NCI-H146 treated with DMSO at 0.1 percent for 48 hours (cell line): Measurements from ENCODE around the gene DCST2.
A peak's percentile ranks its signal among the peaks of the same experiment; 100 is the strongest.

Source experiments
- DNase-seq: peaks from one replicate; lab custom pipeline; 2025; ENCODE audit not compliant: unreplicated experiment; lab: John Stamatoyannopoulos, UW

Gene DCST2

GRCh38 chr1:155033524-155033923 lies at the start of gene DCST2, which contains the start of gene DCST1:
DCST2 (minus strand) TSS chr1:155033781; CDS start chr1:155033701, 80 bp downstream.
DCST1 (plus strand) TSS chr1:155033824; CDS start chr1:155034037, 213 bp downstream.
- no peak for DNase-seq

GRCh38 chr1:155083052-155083541 lies 49.5 kb upstream of the DCST2 start:
- DNase-seq: no peak

DNA sequence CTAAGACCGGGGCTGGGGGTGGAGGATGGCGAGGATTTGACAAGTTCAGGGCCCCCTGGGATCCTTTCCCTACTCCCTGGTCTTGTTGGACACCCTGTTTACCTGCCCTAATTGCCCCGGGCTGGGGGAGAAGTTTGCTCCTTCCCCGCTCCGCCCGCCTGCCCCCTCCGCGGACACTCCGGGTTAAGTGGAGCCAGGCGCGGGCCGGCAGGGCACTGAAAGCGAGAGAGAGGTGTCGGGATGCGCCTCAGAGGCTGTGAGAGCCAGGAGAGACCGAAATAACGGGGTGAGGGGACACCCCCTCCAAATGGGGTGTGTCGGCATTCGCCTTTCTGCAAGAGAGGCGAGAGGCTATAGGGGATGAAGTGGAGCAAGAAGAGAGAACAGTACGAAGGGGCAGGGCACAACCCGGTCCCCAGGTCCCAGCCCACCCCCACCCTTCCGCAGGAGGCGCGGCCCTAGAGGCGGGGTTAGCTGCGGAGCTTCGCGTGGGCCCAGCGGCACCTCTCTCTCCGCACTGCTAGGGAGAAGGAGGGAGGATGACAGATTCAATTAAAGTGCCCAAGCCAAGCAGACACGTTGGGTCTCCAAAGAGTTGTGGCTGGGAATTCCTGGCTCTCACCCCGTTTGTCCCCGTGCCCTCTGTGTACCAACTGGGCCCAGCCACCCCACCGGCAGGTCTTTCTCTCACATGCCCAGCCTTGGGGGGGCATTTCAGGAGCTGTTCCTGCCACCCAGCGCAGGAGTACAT lies 48.9 kb upstream of the DCST2 start:
- DNase-seq: no peak

GRCh38 chr1:155081472-155082300 lies 48.1 kb upstream of the DCST2 start:
- peak; percentile 8 for DNase-seq

GRCh38 chr1:155080312-155081228 lies 47.0 kb upstream of the DCST2 start:
- DNase-seq: peak; percentile 35

GRCh38 chr1:155079487-155080311 lies 46.1 kb upstream of the DCST2 start:
- no peak for DNase-seq

DNA sequence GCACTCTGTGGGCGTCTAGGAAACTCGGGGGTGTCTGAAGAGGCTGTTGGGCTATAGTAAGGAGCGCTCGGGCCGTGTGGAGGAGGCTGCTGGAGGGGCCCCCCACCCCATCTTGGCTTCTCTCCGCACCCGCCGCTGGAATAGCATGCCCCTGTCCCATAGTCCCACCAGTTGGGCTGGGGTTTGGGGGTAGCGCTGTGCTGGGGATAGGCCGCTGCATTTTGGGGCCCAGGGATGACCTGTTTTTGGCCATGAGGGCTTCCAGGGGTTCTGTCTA lies 45.6 kb upstream of the DCST2 start:
- no peak for DNase-seq

- DNase-seq: no peak
These were observed 45.1 kb upstream of the DCST2 start, which contains the start of gene EFNA3 for GRCh38 chr1:155078469-155079209. EFNA3 (plus strand) TSS chr1:155078837; CDS start chr1:155078942, 105 bp downstream.

DNA sequence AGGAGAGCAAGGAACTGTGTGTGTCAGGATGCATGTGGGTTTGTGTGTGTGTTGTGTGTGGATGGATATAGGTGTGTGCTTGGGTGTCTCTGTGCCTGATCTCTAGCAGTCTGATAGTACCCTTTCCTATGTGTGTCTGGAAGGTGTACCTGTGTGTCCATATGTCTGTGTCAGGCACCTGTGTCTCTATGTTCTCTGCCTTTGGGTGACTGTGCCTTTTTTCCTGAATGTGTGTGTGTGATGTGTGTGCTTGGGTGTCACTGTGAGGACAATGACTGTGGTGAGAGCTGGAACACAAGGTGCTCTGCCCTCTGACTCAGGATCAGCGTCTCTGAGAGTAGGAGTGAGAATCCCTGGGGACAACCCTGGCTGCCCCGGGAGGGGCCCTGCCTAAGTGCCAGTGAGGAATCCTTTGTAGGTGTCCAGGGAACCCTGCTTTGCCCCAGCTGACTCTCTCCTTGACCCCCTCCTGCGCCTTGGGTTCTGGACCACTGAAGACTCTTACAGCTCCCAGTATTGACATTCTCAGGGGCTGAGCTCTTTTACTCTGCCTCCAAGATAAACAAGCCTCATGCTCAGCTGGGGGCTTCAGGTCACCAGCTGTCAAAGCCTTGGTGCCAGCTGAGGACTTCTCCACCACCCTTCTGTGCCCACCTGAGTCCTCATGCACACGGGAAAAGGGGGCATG lies 44.3 kb upstream of the DCST2 start:
- no peak for DNase-seq

- no peak for DNase-seq
These were observed 43.8 kb upstream of the DCST2 start for GRCh38 chr1:155077346-155077745.

DNA sequence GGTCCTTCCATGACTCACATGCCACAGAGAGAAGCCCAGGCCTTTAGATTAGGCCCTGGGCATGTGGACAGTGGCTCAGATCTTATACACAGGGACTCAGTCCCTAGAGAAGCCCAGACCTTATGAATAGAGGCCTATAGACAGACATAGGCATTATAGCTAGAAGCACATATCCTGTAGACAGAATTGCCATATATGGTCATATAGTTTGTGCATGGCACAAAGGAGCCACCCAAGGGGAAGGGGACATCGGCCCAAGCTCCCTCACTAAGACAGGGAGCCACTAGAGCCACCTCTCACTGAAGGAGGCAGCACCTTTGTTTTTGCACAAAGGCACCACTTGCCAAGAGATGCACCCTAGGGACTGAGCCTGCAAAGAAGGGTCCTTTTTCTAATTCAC lies 42.8 kb upstream of the DCST2 start:
- no peak for DNase-seq

DNA sequence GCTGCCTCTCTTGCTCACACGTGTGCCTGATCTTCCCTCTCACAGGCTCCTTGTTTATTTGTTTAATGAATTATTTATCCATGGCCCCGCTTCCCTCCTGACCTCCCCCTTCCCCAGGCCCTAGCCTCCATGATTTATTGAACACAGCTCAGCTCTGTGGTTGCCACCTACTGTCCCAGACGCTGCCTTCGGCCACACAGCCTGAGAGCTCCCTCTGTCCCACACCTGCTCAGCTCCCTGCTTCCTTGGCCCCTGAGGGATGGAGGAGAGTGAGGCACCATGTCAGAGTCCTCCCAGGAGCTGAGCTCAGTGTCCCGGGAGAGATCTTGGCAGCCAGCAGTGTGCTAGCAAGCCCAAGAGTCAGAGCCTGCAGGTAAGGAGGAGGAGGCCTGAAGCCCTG lies 42.0 kb upstream of the DCST2 start:
- no peak for DNase-seq

- DNase-seq: no peak
These were observed 40.0 kb upstream of the DCST2 start for GRCh38 chr1:155073377-155074242.

GRCh38 chr1:155072531-155073289 lies 39.1 kb upstream of the DCST2 start:
- no peak for DNase-seq

DNA sequence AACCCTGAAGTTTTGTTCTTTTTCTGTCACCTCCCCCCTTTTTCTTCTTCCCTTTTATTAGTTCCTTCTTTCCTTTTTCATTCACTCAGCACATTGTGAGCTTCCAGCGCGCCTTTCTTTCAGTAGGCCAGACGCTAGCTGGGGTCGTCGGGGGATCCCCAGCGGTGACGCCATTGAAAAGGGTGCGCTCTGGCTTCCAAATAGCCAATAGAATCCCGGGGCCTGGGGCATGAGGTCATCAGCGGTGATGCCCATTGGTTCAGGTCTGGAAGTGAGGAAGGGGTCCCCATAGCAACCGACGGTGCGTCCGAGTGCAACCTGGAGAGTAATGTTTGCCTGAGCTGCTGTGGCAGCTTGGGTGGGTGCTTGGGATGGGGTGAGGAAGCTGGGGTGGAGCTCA lies 38.1 kb upstream of the DCST2 start:
- DNase-seq: peak; percentile 46

- peak; percentile 49 for DNase-seq
These were observed 37.4 kb upstream of the DCST2 start for GRCh38 chr1:155070721-155071569.
